GM23338 (cell line): ENCODE measurements around the gene USP2. TPM values are rescaled to one million over a fixed set of nuclear protein-coding genes. Genes with fewer than 3 reads are reported as not detected.

Experiments
- ATAC-seq: fragments of 200-7000 bp; cut with Tn5 transposase; 3 replicates; pipeline ENCODE4 v1.9.1; 2020
- DNase-seq: peaks from one replicate; pipeline ENCODE4 v3.0.0-alpha.2; 2015; ENCODE audit warnings: low spot score
- H2AFZ ChIP-seq: fragments of 200-600 bp; sonication (generic); 2 replicates; pipeline ENCODE4 v1.8.0; 2016; ENCODE audit warnings: antibody characterized with exemption, mild to moderate bottlenecking, moderate library complexity
- H3F3A ChIP-seq: fragments of 200-600 bp; sonication (generic); replicated peaks from 2 replicates; pipeline ENCODE4 v1.8.0; 2017; ENCODE audit warnings: antibody characterized with exemption, mixed run types, low read depth
- H3K27ac ChIP-seq: fragments of 200-600 bp; sonication (generic); 2 replicates; pipeline ENCODE4 v1.6.1; 2016; ENCODE audit warnings: low read depth
- H3K27me3 ChIP-seq: fragments of 200-600 bp; sonication (generic); 2 replicates; pipeline ENCODE4 v1.8.0; 2016; ENCODE audit warnings: mild to moderate bottlenecking, mixed run types, moderate library complexity; ENCODE audit not compliant: insufficient read depth
- H3K36me3 ChIP-seq: fragments of 200-600 bp; sonication (generic); 2 replicates; pipeline ENCODE4 v1.8.0; 2016; ENCODE audit warnings: mild to moderate bottlenecking; ENCODE audit not compliant: insufficient read depth
- H3K4me1 ChIP-seq: fragments of 200-600 bp; sonication (generic); 2 replicates; pipeline ENCODE4 v1.8.0; 2016; ENCODE audit warnings: mild to moderate bottlenecking, moderate library complexity; ENCODE audit not compliant: insufficient read depth
- H3K4me2 ChIP-seq: fragments of 200-600 bp; sonication (generic); 2 replicates; pipeline ENCODE4 v1.7.1; 2017; ENCODE audit warnings: mixed run types
- H3K4me3 ChIP-seq: fragments of 200-600 bp; sonication (generic); 2 replicates; pipeline ENCODE4 v1.6.1; 2016; ENCODE audit warnings: mixed run types
- H3K79me2 ChIP-seq: fragments of 200-600 bp; sonication (generic); replicated peaks from 2 replicates; pipeline ENCODE4 v1.8.0; 2017; ENCODE audit warnings: mild to moderate bottlenecking; ENCODE audit not compliant: insufficient read depth
- H3K9me2 ChIP-seq: fragments of 200-600 bp; sonication (generic); 2 replicates; pipeline ENCODE4 v1.8.0; 2017; ENCODE audit not compliant: insufficient read depth
- H4K20me1 ChIP-seq: fragments of 200-600 bp; sonication (generic); replicated peaks from 2 replicates; pipeline ENCODE4 v1.8.0; 2017; ENCODE audit warnings: mild to moderate bottlenecking; ENCODE audit not compliant: insufficient read depth
- H3K27ac Mint-ChIP-seq: 2 replicates; pipeline ENCODE4 v1.8.0; 2020; ENCODE audit warnings: inconsistent platforms, mild to moderate bottlenecking, moderate library complexity, mixed read lengths
- H3K27me3 Mint-ChIP-seq: 3 replicates; pipeline ENCODE4 v1.8.0; 2022; ENCODE audit warnings: low read depth, mild to moderate bottlenecking, moderate library complexity, mixed read lengths, inconsistent platforms; ENCODE audit not compliant: insufficient read depth, poor library complexity
- H3K36me3 Mint-ChIP-seq: 3 replicates; pipeline ENCODE4 v1.8.0; 2021; ENCODE audit warnings: low read depth, mild to moderate bottlenecking, inconsistent platforms, moderate library complexity, mixed read lengths
- H3K4me1 Mint-ChIP-seq: 3 replicates; pipeline ENCODE4 v1.8.0; 2020; ENCODE audit warnings: mild to moderate bottlenecking, inconsistent platforms, mixed read lengths
- H3K4me3 Mint-ChIP-seq: 3 replicates; pipeline ENCODE4 v1.8.0; 2021; ENCODE audit warnings: moderate library complexity, mild to moderate bottlenecking, inconsistent platforms, mixed read lengths
- H3K9me3 Mint-ChIP-seq: 3 replicates; pipeline ENCODE4 v1.8.0; 2020; ENCODE audit warnings: moderate library complexity, mild to moderate bottlenecking, inconsistent platforms, mixed read lengths
- ETS1 ChIP-seq: IDR thresholded peaks from 2 replicates; pipeline ENCODE4 v1.6.1; 2016; ENCODE audit warnings: antibody characterized with exemption
- JUNB ChIP-seq: IDR thresholded peaks from one replicate; pipeline ENCODE4 v1.6.1; 2016; ENCODE audit warnings: antibody characterized with exemption; ENCODE audit not compliant: unreplicated experiment
- NANOG ChIP-seq: IDR thresholded peaks from 2 replicates; pipeline ENCODE4 v1.6.1; 2016; ENCODE audit warnings: antibody characterized with exemption, borderline replicate concordance
- POLR2AphosphoS5 ChIP-seq: IDR thresholded peaks from 2 replicates; pipeline ENCODE4 v1.6.1; 2016; ENCODE audit warnings: antibody characterized with exemption, low read depth
- REST ChIP-seq: IDR thresholded peaks from one replicate; pipeline ENCODE4 v1.6.1; 2018; ENCODE audit warnings: antibody characterized with exemption; ENCODE audit not compliant: unreplicated experiment
- ZNF331 ChIP-seq: fragments of 250-450 bp; sonication (Bioruptor Pico); IDR thresholded peaks from 2 replicates; pipeline ENCODE4 v1.5.0; 2020; ENCODE audit warnings: low read depth, mild to moderate bottlenecking, moderate library complexity
- polyA plus RNA-seq: library from polyadenylated mRNA; unstranded; fragments of >200 nt; fragmentation: Nextera tagmentation; extraction: Ambion mirVana; gene quantifications from 2 replicates; pipeline ENCODE4 v1.2.1, GENCODE V29; 2016
- total RNA-seq: library from RNA; depleted of rRNA; stranded (reverse); fragments of >200 nt; shearing (Covaris generic); gene quantifications from 2 replicates; pipeline ENCODE4 v1.2.3, GENCODE V29; 2014

USP2 gene
- total and polyA plus RNA-seq, 2 experiments from 2014 or later = 4.9 to 5.0 TPM

GRCh38 chr11:119423509-119424254 is 42.2 kb upstream of the USP2 start:
- peak overlapping the region; percentile 29; the same call in 1 of the 2 replicates for H2AFZ ChIP-seq
- TF ChIP-seq NANOG (no peak), POLR2AphosphoS5 (no peak), JUNB (no peak), ETS1 (no peak), ZNF331 (CRISPR knock-in tag) (no peak)
- DNase-seq (no peak), ATAC-seq (no peak)
- H3K9me2 ChIP-seq = no peaks in the 10 kb centered on the region
- H3K4me2 ChIP-seq = peak overlapping the region; percentile 74
- peaks cover 3% of the 10 kb centered on the region; the same call in 1 of the 3 replicates for H3K9me3 Mint-ChIP-seq
- H3K4me3 Mint-ChIP-seq = peak overlapping the region; percentile 91
- no peaks in the 10 kb centered on the region for H3K27me3 ChIP-seq
- H3K36me3 Mint-ChIP-seq = peaks cover 40% of the 10 kb centered on the region
- H3K36me3 ChIP-seq = peaks cover 20% of the 10 kb centered on the region
- no peak overlapping the region for H3K27ac ChIP-seq
- H3K4me3 ChIP-seq = peak overlapping the region; percentile 78
- peaks cover 60% of the 10 kb centered on the region for H3K4me1 Mint-ChIP-seq
- peaks cover 40% of the 10 kb centered on the region for H3K79me2 ChIP-seq
- peaks cover 10% of the 10 kb centered on the region for H4K20me1 ChIP-seq
- peaks cover 33% of the 10 kb centered on the region for H3K4me1 ChIP-seq
- H3K27ac Mint-ChIP-seq = no peak overlapping the region
- peaks cover 30% of the 10 kb centered on the region for H3K27me3 Mint-ChIP-seq
- peaks cover 30% of the 10 kb centered on the region for H3F3A ChIP-seq

- Histone ChIP-seq H3K27ac (peak within 1 kb of the TSS; percentile 80), H3K4me2 (peak within 1 kb of the TSS; percentile 74), H3K9me2 (no peaks in the 10 kb centered on the region), H3K4me1 (peaks cover 38% of the 10 kb centered on the region), H3F3A (peaks cover 37% of the 10 kb centered on the region), H3K79me2 (peaks cover 40% of the 10 kb centered on the region), H3K4me3 (peak within 1 kb of the TSS; percentile 78), H4K20me1 (peaks cover 10% of the 10 kb centered on the region), H3K36me3 (peaks cover 20% of the 10 kb centered on the region), H3K27me3 (no peaks in the 10 kb centered on the region), H2AFZ (peak within 1 kb of the TSS; percentile 29; the same call in 1 of the 2 replicates)
- Mint-ChIP-seq H3K27me3 (peaks cover 35% of the 10 kb centered on the region), H3K4me3 (peak within 1 kb of the TSS; percentile 91), H3K4me1 (peaks cover 65% of the 10 kb centered on the region), H3K36me3 (peaks cover 47% of the 10 kb centered on the region), H3K27ac (peak within 1 kb of the TSS; percentile 93), H3K9me3 (peaks cover 3% of the 10 kb centered on the region; the same call in 1 of the 3 replicates)
- DNase-seq (peak; percentile 88), ATAC-seq (peak; percentile 53)
- peak; percentile 17; the same call in 1 of the 2 replicates for TF ChIP-seq ETS1
- TF ChIP-seq NANOG = no peak
- peak; percentile 99 for TF ChIP-seq POLR2AphosphoS5
- peak; percentile 25 for TF ChIP-seq REST
- no peak for TF ChIP-seq ZNF331 (CRISPR knock-in tag)
These were observed 41.5 kb upstream of the USP2 start, which contains the start of gene THY1 for GRCh38 chr11:119422809-119423508. THY1 (minus strand) TSS chr11:119423172; CDS start chr11:119420905, 2,267 bp downstream.
